IMR-90 (cell line): ENCODE results near the gene SLC7A10. TPM values are rescaled to one million over a fixed set of nuclear protein-coding genes. Genes with fewer than 3 reads are reported as not detected.

Experiments used
- ATAC-seq: fragments of 200-7000 bp; cut with Tn5 transposase; 2 replicates; pipeline ENCODE4 v1.9.1; 2020; ENCODE audit warnings: low read depth, mild to moderate bottlenecking, moderate library complexity
- BruUV-seq: library from RNA; stranded (reverse); fragments of 400-500 nt; replicated peaks from 2 replicates; lab custom pipeline; 2021; lab: Mats Ljungman, UMichigan
- CTCF ChIA-PET: fragments of 300-600 bp; formaldehyde crosslinking; extraction: SDS; loops from one replicate; lab custom pipeline; 2021; ENCODE audit warnings: antibody characterized with exemption; lab: Yijun Ruan, JAX
- POLR2A ChIA-PET: fragments of 300-600 bp; sonication (Branson Sonifier 250); formaldehyde crosslinking; loops from one replicate; lab custom pipeline; 2022; ENCODE audit warnings: antibody characterized with exemption; ENCODE audit not compliant: unreplicated experiment; lab: Charles Lee
- DNase-seq: peaks from one replicate; pipeline ENCODE4 v3.0.0; 2013
- H2AFZ ChIP-seq: replicated peaks from 2 replicates; pipeline ENCODE3; 2013; ENCODE audit warnings: low read length, mild to moderate bottlenecking; ENCODE audit not compliant: poor library complexity
- H2AK5ac ChIP-seq: 2 replicates; pipeline ENCODE4 v1.6.1; 2013; ENCODE audit warnings: low read depth, low read length, inconsistent platforms
- H2AK9ac ChIP-seq: replicated peaks from 2 replicates; pipeline ENCODE3; 2013; ENCODE audit warnings: mild to moderate bottlenecking, low read depth, low read length, moderate library complexity; ENCODE audit not compliant: poor library complexity
- H2BK120ac ChIP-seq: 2 replicates; pipeline ENCODE4 v1.6.1; 2013; ENCODE audit warnings: low read depth, low read length, inconsistent platforms
- H2BK15ac ChIP-seq: 3 replicates; pipeline ENCODE4 v1.6.1; 2013; ENCODE audit warnings: low read depth, low read length, inconsistent platforms
- H2BK20ac ChIP-seq: 2 replicates; pipeline ENCODE4 v1.6.1; 2013; ENCODE audit warnings: low read depth, mild to moderate bottlenecking, inconsistent platforms, low read length, moderate library complexity
- H2BK5ac ChIP-seq: 2 replicates; pipeline ENCODE4 v1.6.1; 2013; ENCODE audit warnings: mild to moderate bottlenecking, low read depth, low read length, inconsistent platforms; ENCODE audit not compliant: poor library complexity, severe bottlenecking
- H3K14ac ChIP-seq: replicated peaks from 2 replicates; pipeline ENCODE4 v1.6.1; 2013; ENCODE audit warnings: low read depth, low read length, inconsistent platforms
- H3K18ac ChIP-seq: 2 replicates; pipeline ENCODE4 v1.6.1; 2013; ENCODE audit warnings: low read depth, low read length, control low read depth
- H3K23ac ChIP-seq: 2 replicates; pipeline ENCODE4 v1.6.1; 2013; ENCODE audit warnings: low read depth, low read length, inconsistent platforms
- H3K27ac ChIP-seq: 2 replicates; pipeline ENCODE4 v1.5.1; 2013; ENCODE audit warnings: mild to moderate bottlenecking, control low read depth, low read length; ENCODE audit not compliant: insufficient read depth
- H3K27me3 ChIP-seq: 2 replicates; pipeline ENCODE4 v1.6.1; 2013; ENCODE audit warnings: low read length; ENCODE audit not compliant: control insufficient read depth, insufficient read depth
- H3K36me3 ChIP-seq: 2 replicates; pipeline ENCODE4 v1.6.1; 2013; ENCODE audit warnings: low read length, mixed read lengths; ENCODE audit not compliant: control insufficient read depth, insufficient read depth
- H3K4ac ChIP-seq: 2 replicates; pipeline ENCODE4 v1.6.1; 2013; ENCODE audit warnings: low read depth, low read length, inconsistent platforms
- H3K4me1 ChIP-seq: 2 replicates; pipeline ENCODE4 v1.6.1; 2013; ENCODE audit warnings: low read length, mixed read lengths; ENCODE audit not compliant: control insufficient read depth, insufficient read depth
- H3K4me2 ChIP-seq: 2 replicates; pipeline ENCODE4 v1.6.1; 2013; ENCODE audit warnings: low read depth, mild to moderate bottlenecking, control low read depth, low read length, moderate library complexity
- H3K4me3 ChIP-seq: 2 replicates; pipeline ENCODE4 v1.5.1; 2013; ENCODE audit warnings: low read depth, mild to moderate bottlenecking, control low read depth, low read length, moderate library complexity; ENCODE audit not compliant: insufficient read depth
- H3K56ac ChIP-seq: 2 replicates; pipeline ENCODE4 v1.6.1; 2013; ENCODE audit warnings: low read length, inconsistent platforms; ENCODE audit not compliant: insufficient read depth; ENCODE audit errors: extremely low read depth
- H3K79me1 ChIP-seq, 2 experiments: 2 replicates each; pipeline ENCODE4 v1.6.1; 2013; ENCODE audit warnings: low read length in 2 of 2, inconsistent platforms in 1 of 2, low read depth in 1 of 2
- H3K9ac ChIP-seq: 2 replicates; pipeline ENCODE4 v1.6.1; 2013; ENCODE audit warnings: low read depth, low read length, control low read depth
- H3K9me1 ChIP-seq: 2 replicates; pipeline ENCODE4 v1.6.1; 2013; ENCODE audit warnings: low read length, inconsistent platforms; ENCODE audit not compliant: insufficient read depth
- H3K9me3 ChIP-seq: 2 replicates; pipeline ENCODE4 v1.6.1; 2013; ENCODE audit warnings: low read length; ENCODE audit not compliant: control insufficient read depth, insufficient read depth
- H4K20me1 ChIP-seq: 2 replicates; pipeline ENCODE4 v1.6.1; 2013; ENCODE audit warnings: low read length, inconsistent platforms; ENCODE audit not compliant: insufficient read depth
- H4K5ac ChIP-seq: 2 replicates; pipeline ENCODE4 v1.6.1; 2013; ENCODE audit warnings: mild to moderate bottlenecking, low read depth, low read length, control low read depth
- H4K8ac ChIP-seq, 2 experiments: 2 replicates each; pipeline ENCODE4 v1.6.1; 2013; ENCODE audit warnings: low read depth in 2 of 2, low read length in 2 of 2, control low read depth in 1 of 2, inconsistent platforms in 1 of 2
- H4K91ac ChIP-seq: 2 replicates; pipeline ENCODE4 v1.6.1; 2013; ENCODE audit warnings: low read depth, low read length, inconsistent platforms; ENCODE audit not compliant: insufficient read depth
- BHLHE40 ChIP-seq: fragments of 150-350 bp; IDR thresholded peaks from 2 replicates; pipeline ENCODE4 v1.6.1; 2016; ENCODE audit warnings: mild to moderate bottlenecking, low read depth, low read length
- CEBPB ChIP-seq: IDR thresholded peaks from 2 replicates; pipeline ENCODE4 v1.6.1; 2012; ENCODE audit warnings: low read depth, low read length, improper control_type of control experiment
- CHD1 ChIP-seq: IDR thresholded peaks from 2 replicates; pipeline ENCODE4 v1.6.1; 2012; ENCODE audit warnings: low read depth, low read length, improper control_type of control experiment
- CTCF ChIP-seq: conservative IDR thresholded peaks from 2 replicates; pipeline ENCODE4 v1.5.1; 2012; ENCODE audit warnings: mild to moderate bottlenecking, low read depth, low read length, improper control_type of control experiment
- ELK1 ChIP-seq: fragments of 150-350 bp; IDR thresholded peaks from 2 replicates; pipeline ENCODE4 v1.6.1; 2016; ENCODE audit warnings: low read depth, mild to moderate bottlenecking, low read length, moderate library complexity, borderline replicate concordance
- FOS ChIP-seq: fragments of 150-350 bp; IDR thresholded peaks from 2 replicates; pipeline ENCODE4 v1.6.1; 2016; ENCODE audit warnings: low read depth, low read length
- MAFK ChIP-seq: IDR thresholded peaks from 2 replicates; pipeline ENCODE4 v1.6.1; 2012; ENCODE audit warnings: low read depth, low read length, improper control_type of control experiment
- MAZ ChIP-seq: IDR thresholded peaks from 2 replicates; pipeline ENCODE4 v1.6.1; 2012; ENCODE audit warnings: low read depth, mild to moderate bottlenecking, low read length, improper control_type of control experiment, moderate library complexity, borderline replicate concordance
- MXI1 ChIP-seq: IDR thresholded peaks from 2 replicates; pipeline ENCODE4 v1.6.1; 2012; ENCODE audit warnings: low read depth, mild to moderate bottlenecking, low read length, moderate library complexity, borderline replicate concordance
- NFE2L2 ChIP-seq: fragments of 150-350 bp; IDR thresholded peaks from 2 replicates; pipeline ENCODE4 v1.6.1; 2016; ENCODE audit warnings: low read depth, mild to moderate bottlenecking, low read length
- POLR2A ChIP-seq: IDR thresholded peaks from 2 replicates; pipeline ENCODE4 v1.6.1; 2012; ENCODE audit warnings: mild to moderate bottlenecking, low read depth, low read length
- RAD21 ChIP-seq: IDR thresholded peaks from 2 replicates; pipeline ENCODE4 v1.6.1; 2012; ENCODE audit warnings: low read length, improper control_type of control experiment
- RCOR1 ChIP-seq: IDR thresholded peaks from 2 replicates; pipeline ENCODE4 v1.6.1; 2012; ENCODE audit warnings: mild to moderate bottlenecking, low read length, improper control_type of control experiment; ENCODE audit not compliant: insufficient replicate concordance
- RFX5 ChIP-seq: IDR thresholded peaks from 2 replicates; pipeline ENCODE4 v1.8.0; 2012; ENCODE audit warnings: low read depth, mild to moderate bottlenecking, low read length, moderate library complexity
- SMC3 ChIP-seq: fragments of 150-350 bp; IDR thresholded peaks from 2 replicates; pipeline ENCODE4 v1.6.1; 2016; ENCODE audit warnings: low read depth, mild to moderate bottlenecking, antibody characterized with exemption, low read length, moderate library complexity
- USF2 ChIP-seq: fragments of 150-350 bp; IDR thresholded peaks from 2 replicates; pipeline ENCODE4 v1.6.1; 2017; ENCODE audit warnings: mild to moderate bottlenecking, antibody characterized with exemption, low read length, low read depth
- WGBS, 2 experiments: methylation state at CpG; one replicate each; pipeline versions ENCODE4 v1.1.5 to v1.1.7; 2013; ENCODE audit warnings: missing lambda C conversion rate in 2 of 2; ENCODE audit not compliant: insufficient read length in 1 of 2; ENCODE audit errors: extremely low coverage in 2 of 2; 5-methylcytosine and 5-hydroxymethylcytosine counted together
- dilution Hi-C: fragments of 300-500 bp; cut with HindIII; formaldehyde crosslinking; loops from one replicate; pipeline ENCODE4 v1.14.3; 2018; ENCODE audit warnings: low sequenced_read_pairs; ENCODE audit not compliant: unreplicated experiment
- in situ Hi-C: fragments of 300-500 bp; cut with MboI; formaldehyde crosslinking; loops from 3 replicates; pipeline ENCODE4 v1.14.3; 2019; ENCODE audit warnings: low sequenced_read_pairs, inconsistent platforms, mixed read lengths
- intact Hi-C: fragments of 100-400 bp; cut with micrococcal nuclease; formaldehyde crosslinking; loops from 2 replicates; pipeline ENCODE4 v1.10.0; 2022
- polyA plus RNA-seq, 3 experiments: library from polyadenylated mRNA; depleted of rRNA; stranded (reverse); fragments of >200 nt; gene quantifications; 2 replicates each; pipeline ENCODE4 v1.2.3, GENCODE V29; 2012; ENCODE audit warnings: low replicate concordance in 1 of 3
- total RNA-seq: library from RNA; depleted of rRNA; stranded (reverse); fragments of >200 nt; gene quantifications from 2 replicates; pipeline ENCODE4 v1.2.3, GENCODE V29; 2012

SLC7A10 gene
- total and polyA plus RNA-seq, 2 of the 4 experiments (the other 2 are of a cell fraction) = not detected

DNA sequence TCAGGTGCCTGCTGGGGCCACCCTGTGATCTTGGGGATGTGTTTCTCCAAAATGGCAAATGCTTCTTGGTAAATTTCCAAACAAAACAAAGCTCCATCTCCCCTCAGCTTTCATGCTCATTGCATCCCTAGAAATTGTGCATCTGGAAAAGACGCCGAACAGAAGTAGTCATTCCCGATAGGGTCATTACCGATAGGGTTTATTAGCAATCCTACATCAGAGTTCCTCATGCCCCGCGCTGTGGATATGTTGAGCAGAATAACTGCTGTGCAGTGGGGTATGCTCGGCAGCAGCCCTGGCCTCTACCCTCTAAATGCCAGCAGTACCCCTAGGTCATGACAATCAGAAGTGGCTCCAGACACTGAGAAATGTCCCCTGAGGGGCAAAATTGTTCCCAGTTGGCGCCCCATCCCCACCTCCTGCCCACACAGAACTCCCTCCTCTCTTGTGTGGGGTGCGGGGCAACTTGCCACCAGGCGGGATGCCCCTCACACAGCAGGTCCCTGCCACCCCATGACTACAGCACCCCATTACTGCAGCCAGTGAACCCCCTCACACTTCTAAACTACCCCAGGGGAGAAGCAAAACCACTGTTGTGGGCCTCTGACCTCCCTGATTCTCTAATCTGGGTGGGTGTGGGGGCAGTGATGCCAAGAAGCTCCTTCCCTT is 13.0 kb upstream of the SLC7A10 start:
- Histone ChIP-seq H3K4ac (no peak overlapping the region), H2BK120ac (no peak overlapping the region), H4K8ac (no peak overlapping the region), H3K18ac (no peak overlapping the region), H3K56ac (no peak overlapping the region), H3K27me3 (peaks cover 15% of the 10 kb centered on the region; the same call in 1 of the 2 replicates), H3K9ac (no peak overlapping the region), H4K5ac (no peak overlapping the region), H3K27ac (no peak overlapping the region), H2AK5ac (no peak overlapping the region), H3K4me2 (no peak overlapping the region), H2BK15ac (no peak overlapping the region), H3K4me3 (no peak overlapping the region), H2BK20ac (no peak overlapping the region), H2AK9ac (no peak overlapping the region), H3K9me3 (no peaks in the 10 kb centered on the region), H3K4me1 (no peaks in the 10 kb centered on the region), H3K14ac (no peak overlapping the region), H4K20me1 (no peaks in the 10 kb centered on the region), H3K9me1 (peaks cover under 1% of the 10 kb centered on the region; the same call in 1 of the 2 replicates), H2AFZ (no peak overlapping the region), H3K79me1 (no peaks in the 10 kb centered on the region), H3K36me3 (no peaks in the 10 kb centered on the region), H2BK5ac (no peak overlapping the region), H3K23ac (no peak overlapping the region), H4K91ac (no peak overlapping the region)
- CTCF ChIA-PET = no interaction called here
- TF ChIP-seq NFE2L2 (no peak), MXI1 (no peak), MAZ (no peak), CTCF (no peak), RFX5 (no peak), RCOR1 (no peak), MAFK (no peak), USF2 (no peak), POLR2A (no peak), RAD21 (no peak), BHLHE40 (no peak), CHD1 (no peak), FOS (no peak), ELK1 (no peak), CEBPB (no peak), SMC3 (no peak)
- DNase-seq = no peak
- POLR2A ChIA-PET = no interaction called here
- in situ Hi-C loops = loop anchor here (5.0 to 10.0 kb wide), 2 partner anchors 169 to 526 kb away; no protein-coding TSS in a partner anchor
- WGBS, 2 experiments = 67% methylated on average over 2 of the region's 10 CpGs; no CpG with 5 or more reads in 1 of the 2 experiments
- intact Hi-C loops = loop anchor here (5.0 kb wide), 1 partner anchor 64 kb away; the partner anchor contains the start of gene CEBPA
- no peak for ATAC-seq
- BruUV-seq = no TSS peak
- dilution Hi-C loops = no loop called here
